Left ventricle myocardium inferior (tissue), 1 donor: Measurements from ENCODE around the gene SCAF8. TPM values are rescaled to one million over a fixed set of nuclear protein-coding genes. Genes with fewer than 3 reads are reported as not detected.

Experiments used
- DNase-seq: peaks from one replicate; pipeline ENCODE4 v3.0.0-alpha.2; 2020
- H3K27ac ChIP-seq: fragments of 200-600 bp; replicated peaks from 2 replicates; pipeline ENCODE4 v1.8.0; 2021
- H3K27me3 ChIP-seq: fragments of 200-600 bp; 2 replicates; pipeline ENCODE4 v1.8.0; 2021; ENCODE audit warnings: low read depth
- H3K36me3 ChIP-seq: fragments of 200-600 bp; 2 replicates; pipeline ENCODE4 v1.8.0; 2021
- H3K4me1 ChIP-seq: fragments of 200-600 bp; 2 replicates; pipeline ENCODE4 v1.8.0; 2021
- H3K4me3 ChIP-seq: fragments of 200-600 bp; 2 replicates; pipeline ENCODE4 v1.8.0; 2021; ENCODE audit warnings: mild to moderate bottlenecking, moderate library complexity
- H3K9me3 ChIP-seq: fragments of 200-600 bp; replicated peaks from 2 replicates; pipeline ENCODE4 v1.8.0; 2021
- CTCF ChIP-seq: fragments of 200-600 bp; IDR thresholded peaks from 2 replicates; pipeline ENCODE4 v1.8.0; 2021; ENCODE audit warnings: antibody characterized with exemption, mild to moderate bottlenecking, borderline replicate concordance
- intact Hi-C: fragments of 100-400 bp; cut with micrococcal nuclease; formaldehyde crosslinking; loops from one replicate; pipeline ENCODE4 v1.11.0; 2022
- microRNA-seq: library from miRNA; unstranded; fragments of <30 nt; microRNA quantifications from one replicate; pipeline ENCODE4 v1.2.0, GENCODE V29; 2020
- total RNA-seq: library from RNA; stranded (reverse); fragmentation: NEBNext Ultra II Directional; extraction: Animal tissue kit (Norgen Biotek cat#: 25700); gene quantifications from one replicate; pipeline ENCODE4 v1.2.1, GENCODE V29; 2021
- donor health status: DM: no; HTN: yes; CAD: no; lungs with severe emphysema.

Gene SCAF8
- total RNA-seq, 1 donor from 2014 or later = 54.2 TPM

- no peak for DNase-seq
- no peak for TF ChIP-seq CTCF
- H3K9me3 ChIP-seq = no peaks in the 10 kb centered on the region
- intact Hi-C loops = no loop called here
- no peaks in the 10 kb centered on the region for H3K27me3 ChIP-seq
- H3K4me1 ChIP-seq = peaks cover 20% of the 10 kb centered on the region
- H3K36me3 ChIP-seq = no peaks in the 10 kb centered on the region
- H3K4me3 ChIP-seq = no peak overlapping the region
- no peak overlapping the region for H3K27ac ChIP-seq
Observed at GRCh38 chr6:154882107-154882506, 148.9 kb downstream of the SCAF8 start.

Small RNAs within 50 kb of the gene (microRNA-seq; reads per million reads assigned to microRNA genes)
- gene MIR1273C = not detected

Other genes starting within 250 kb of the SCAF8 start
- gene CNKSR3, start 222.7 kb upstream of the SCAF8 start, total RNA-seq = 20.3 TPM